ENCODE results near the gene CERS2. TPM values are rescaled to one million over a fixed set of nuclear protein-coding genes. Genes with fewer than 3 reads are reported as not detected.

CERS2 gene
- total RNA-seq, 1 donor from 2014 or later = 261 TPM

DNA sequence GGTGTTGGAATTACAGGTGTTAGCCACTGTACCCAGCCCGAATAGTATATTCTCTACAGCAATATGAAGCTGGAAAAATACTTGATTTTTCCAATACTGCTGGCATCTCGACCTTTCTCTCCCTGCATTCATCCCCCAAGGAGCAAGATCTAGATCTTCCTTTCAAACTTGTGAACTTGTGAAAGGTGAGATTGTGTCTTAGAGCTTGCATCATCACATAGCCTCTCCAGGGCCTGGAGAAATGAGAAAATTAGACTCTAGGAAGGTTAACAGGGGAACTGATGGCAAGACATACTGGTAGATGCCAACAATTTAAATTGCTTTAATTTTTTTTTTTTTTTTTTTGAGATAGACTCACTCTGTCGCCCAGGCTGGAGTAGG is 35.7 kb upstream of the CERS2 start:
- Mint-ChIP-seq H3K27ac (ENCODE audit: unreplicated experiment) (no peak overlapping the region), H3K4me1 (ENCODE audit: unreplicated experiment) (peaks cover 48% of the 10 kb centered on the region), H3K9me3 (ENCODE audit: unreplicated experiment) (no peaks in the 10 kb centered on the region), H3K36me3 (ENCODE audit: unreplicated experiment) (no peaks in the 10 kb centered on the region), H3K4me3 (ENCODE audit: unreplicated experiment) (no peak overlapping the region), H3K27me3 (ENCODE audit: unreplicated experiment) (no peaks in the 10 kb centered on the region)
- TF ChIP-seq, protein P1, sequence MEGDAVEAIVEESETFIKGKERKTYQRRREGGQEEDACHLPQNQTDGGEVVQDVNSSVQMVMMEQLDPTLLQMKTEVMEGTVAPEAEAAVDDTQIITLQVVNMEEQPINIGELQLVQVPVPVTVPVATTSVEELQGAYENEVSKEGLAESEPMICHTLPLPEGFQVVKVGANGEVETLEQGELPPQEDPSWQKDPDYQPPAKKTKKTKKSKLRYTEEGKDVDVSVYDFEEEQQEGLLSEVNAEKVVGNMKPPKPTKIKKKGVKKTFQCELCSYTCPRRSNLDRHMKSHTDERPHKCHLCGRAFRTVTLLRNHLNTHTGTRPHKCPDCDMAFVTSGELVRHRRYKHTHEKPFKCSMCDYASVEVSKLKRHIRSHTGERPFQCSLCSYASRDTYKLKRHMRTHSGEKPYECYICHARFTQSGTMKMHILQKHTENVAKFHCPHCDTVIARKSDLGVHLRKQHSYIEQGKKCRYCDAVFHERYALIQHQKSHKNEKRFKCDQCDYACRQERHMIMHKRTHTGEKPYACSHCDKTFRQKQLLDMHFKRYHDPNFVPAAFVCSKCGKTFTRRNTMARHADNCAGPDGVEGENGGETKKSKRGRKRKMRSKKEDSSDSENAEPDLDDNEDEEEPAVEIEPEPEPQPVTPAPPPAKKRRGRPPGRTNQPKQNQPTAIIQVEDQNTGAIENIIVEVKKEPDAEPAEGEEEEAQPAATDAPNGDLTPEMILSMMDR (IDR thresholded peaks at IDR 0.05) = no peak
- no peak for DNase-seq (ENCODE audit: extremely low spot score, unreplicated experiment)

GRCh38 chr1:151009674-151010345 is 35.2 kb upstream of the CERS2 start:
- no peaks in the 10 kb centered on the region for H3K27me3 Mint-ChIP-seq (ENCODE audit: unreplicated experiment)
- H3K9me3 Mint-ChIP-seq (ENCODE audit: unreplicated experiment) = no peaks in the 10 kb centered on the region
- no peak overlapping the region for H3K27ac Mint-ChIP-seq (ENCODE audit: unreplicated experiment)
- TF ChIP-seq, protein P1 (IDR thresholded peaks at IDR 0.05) = no peak
- peaks cover 51% of the 10 kb centered on the region for H3K4me1 Mint-ChIP-seq (ENCODE audit: unreplicated experiment)
- no peaks in the 10 kb centered on the region for H3K36me3 Mint-ChIP-seq (ENCODE audit: unreplicated experiment)
- no peak for DNase-seq (ENCODE audit: extremely low spot score, unreplicated experiment)
- peak overlapping the region; percentile 99 for H3K4me3 Mint-ChIP-seq (ENCODE audit: unreplicated experiment)

DNA sequence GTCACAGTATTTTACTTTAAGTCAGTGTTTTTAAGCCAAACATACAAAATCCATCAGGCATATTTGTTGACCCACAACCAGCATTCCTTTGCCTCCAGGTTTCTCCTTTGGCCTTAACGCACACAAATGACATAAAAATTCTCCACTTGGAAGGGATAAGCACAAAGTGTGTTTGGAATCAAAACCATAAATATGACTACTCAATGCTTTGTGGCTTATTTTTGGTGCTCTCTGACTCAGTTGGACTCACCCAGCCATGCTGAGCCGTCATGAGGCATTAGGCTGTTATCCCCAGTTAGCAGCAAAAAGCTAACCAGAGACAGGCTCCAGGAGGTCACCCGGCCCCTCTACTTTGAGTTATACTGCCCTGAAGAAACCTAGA is 34.6 kb upstream of the CERS2 start:
- Mint-ChIP-seq H3K9me3 (ENCODE audit: unreplicated experiment) (no peaks in the 10 kb centered on the region), H3K27ac (ENCODE audit: unreplicated experiment) (peak overlapping the region; percentile 99), H3K36me3 (ENCODE audit: unreplicated experiment) (no peaks in the 10 kb centered on the region), H3K4me3 (ENCODE audit: unreplicated experiment) (peak overlapping the region; percentile 99), H3K4me1 (ENCODE audit: unreplicated experiment) (peaks cover 56% of the 10 kb centered on the region), H3K27me3 (ENCODE audit: unreplicated experiment) (no peaks in the 10 kb centered on the region)
- TF ChIP-seq, protein P1 (IDR thresholded peaks at IDR 0.05) = no peak
- no peak for DNase-seq (ENCODE audit: extremely low spot score, unreplicated experiment)

DNA sequence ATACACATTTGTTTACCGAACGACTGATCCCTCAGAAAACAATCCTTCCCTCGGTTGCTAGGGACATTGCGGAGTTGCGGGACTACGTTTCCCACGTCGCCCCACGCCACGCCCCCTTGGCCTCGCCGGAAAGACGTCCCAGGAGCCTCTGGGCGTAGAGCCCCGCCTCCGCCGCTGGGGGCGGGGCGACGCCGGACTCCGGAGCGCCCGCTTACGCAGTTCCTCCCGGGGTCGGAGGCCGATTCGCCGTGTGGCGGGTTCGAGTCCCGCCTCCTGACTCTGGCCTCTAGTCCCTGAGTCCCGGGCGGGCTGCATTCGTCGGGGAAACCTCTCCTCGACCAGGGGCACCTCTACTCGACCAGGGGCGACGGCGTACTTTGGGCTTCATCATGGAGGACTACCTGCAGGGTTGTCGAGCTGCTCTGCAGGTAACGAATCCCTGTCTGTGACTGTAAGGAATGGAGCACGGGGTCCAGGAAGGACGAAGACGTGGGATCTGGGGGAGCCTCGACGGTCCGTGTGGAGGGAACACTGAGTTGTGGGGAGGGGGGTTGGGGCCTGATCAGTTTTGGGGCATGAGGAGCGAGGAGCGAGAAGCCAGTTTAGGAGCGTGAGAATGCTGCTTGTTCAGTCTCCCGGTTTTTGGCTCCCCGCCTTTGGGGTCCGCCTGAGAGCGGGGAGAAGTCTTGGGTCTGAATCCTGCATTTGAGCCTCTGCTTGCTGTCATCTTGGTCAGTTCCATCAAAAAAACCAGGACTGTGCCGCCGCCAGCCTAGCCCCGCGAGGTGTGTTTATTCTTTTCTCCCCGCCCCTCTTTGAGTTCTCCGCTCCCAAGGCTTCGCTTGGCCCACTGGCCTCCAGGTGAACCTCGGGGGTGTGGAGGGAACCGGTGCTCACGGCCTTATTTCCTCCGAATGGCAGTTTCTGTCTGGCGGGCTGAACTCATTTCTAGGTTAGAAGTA is 33.9 kb upstream of the CERS2 start, which contains the start of gene PRUNE1:
PRUNE1 (plus strand) TSS at position 206 of the 962 bp plus-strand sequence; CDS start at position 390, 184 bp downstream.
- peaks cover 57% of the 10 kb centered on the region for H3K4me1 Mint-ChIP-seq (ENCODE audit: unreplicated experiment)
- H3K27ac Mint-ChIP-seq (ENCODE audit: unreplicated experiment) = peak within 1 kb of the TSS; percentile 99

More for the DNA sequence above, 33.9 kb upstream of the CERS2 start, which contains the start of gene PRUNE1:
- DNase-seq (ENCODE audit: extremely low spot score, unreplicated experiment) = peak; percentile 99
- Mint-ChIP-seq H3K36me3 (ENCODE audit: unreplicated experiment) (no peaks in the 10 kb centered on the region), H3K27me3 (ENCODE audit: unreplicated experiment) (no peaks in the 10 kb centered on the region), H3K9me3 (ENCODE audit: unreplicated experiment) (no peaks in the 10 kb centered on the region), H3K4me3 (ENCODE audit: unreplicated experiment) (peak within 1 kb of the TSS; percentile 99)
- TF ChIP-seq, protein P1 (IDR thresholded peaks at IDR 0.05) = no peak

All from osteocyte (in vitro differentiated cells).